ENCODE measurements around the gene MED8. TPM values are rescaled to one million over a fixed set of nuclear protein-coding genes. Genes with fewer than 3 reads are reported as not detected.

Gene MED8
- total and polyA plus RNA-seq, 10 of the 15 experiments (the other 5 are each of a cell fraction or from before 2014, with no cell fraction given), result 20.2 to 61.7 (median 39.5) TPM

DNA sequence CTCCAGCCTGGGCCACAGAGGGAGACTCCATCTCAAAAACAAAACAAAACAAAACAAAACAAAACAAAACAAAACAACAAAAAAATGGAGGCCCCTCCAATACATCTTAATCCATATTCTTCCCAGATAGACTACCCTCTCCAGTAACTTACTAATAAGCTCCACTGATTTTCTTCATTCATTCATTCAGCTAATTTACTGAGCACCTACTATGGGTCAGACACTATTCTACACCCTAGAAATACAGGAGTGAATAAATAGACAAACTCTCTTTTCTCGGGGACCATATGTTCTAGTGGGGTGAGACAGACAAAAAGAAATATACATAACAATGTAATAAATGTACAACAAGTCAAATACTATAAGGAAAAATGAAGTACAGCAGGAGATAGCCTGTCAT is 38.6 kb downstream of the MED8 start (continued):
- TF ChIP-seq, protein P1, sequence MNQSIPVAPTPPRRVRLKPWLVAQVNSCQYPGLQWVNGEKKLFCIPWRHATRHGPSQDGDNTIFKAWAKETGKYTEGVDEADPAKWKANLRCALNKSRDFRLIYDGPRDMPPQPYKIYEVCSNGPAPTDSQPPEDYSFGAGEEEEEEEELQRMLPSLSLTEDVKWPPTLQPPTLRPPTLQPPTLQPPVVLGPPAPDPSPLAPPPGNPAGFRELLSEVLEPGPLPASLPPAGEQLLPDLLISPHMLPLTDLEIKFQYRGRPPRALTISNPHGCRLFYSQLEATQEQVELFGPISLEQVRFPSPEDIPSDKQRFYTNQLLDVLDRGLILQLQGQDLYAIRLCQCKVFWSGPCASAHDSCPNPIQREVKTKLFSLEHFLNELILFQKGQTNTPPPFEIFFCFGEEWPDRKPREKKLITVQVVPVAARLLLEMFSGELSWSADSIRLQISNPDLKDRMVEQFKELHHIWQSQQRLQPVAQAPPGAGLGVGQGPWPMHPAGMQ (IDR thresholded peaks at IDR 0.05; ENCODE audit: borderline replicate concordance), result no peak
- no peak for TF ChIP-seq ZNF207 (IDR thresholded peaks at IDR 0.05; ENCODE audit: borderline replicate concordance)

DNA sequence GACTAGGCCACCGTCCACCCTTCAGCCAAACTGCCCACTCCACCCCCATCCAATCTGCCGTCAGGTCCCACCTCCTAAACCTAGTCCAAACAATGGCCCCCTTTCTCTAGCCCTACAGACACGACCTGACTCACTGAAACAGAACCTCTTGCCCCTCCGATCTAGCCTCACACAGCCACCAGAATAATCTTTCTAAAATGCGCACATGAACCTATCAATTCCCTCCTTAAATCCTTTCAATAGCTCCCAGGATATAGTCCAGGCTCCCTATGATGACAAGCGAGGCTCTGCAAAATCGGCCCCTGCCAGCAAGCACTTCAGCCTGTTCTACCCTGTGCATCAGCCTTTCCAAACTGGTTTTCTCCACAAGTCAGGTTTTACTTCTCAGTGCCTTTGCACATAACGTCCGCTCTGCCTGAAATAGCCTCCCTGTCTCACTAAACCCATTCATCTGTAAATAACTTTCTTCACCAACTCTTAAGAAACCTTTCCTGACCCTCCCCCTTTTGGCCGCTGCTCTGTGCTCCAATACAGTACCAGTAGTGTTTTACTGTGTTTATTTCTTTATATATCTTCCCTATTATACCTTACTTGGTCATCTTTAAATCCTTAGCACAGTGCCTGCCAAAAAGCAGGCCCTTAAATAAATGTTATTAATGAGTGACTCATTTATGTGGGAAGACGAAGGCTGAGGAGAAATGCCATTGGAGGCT is 39.9 kb downstream of the MED8 start:
- Histone ChIP-seq H3K27me3 (replicated peaks in 1 of 2; ENCODE audit: control insufficient read depth in 2 of 2, insufficient read depth in 2 of 2, low read length in 1 of 2) (no peaks in the 10 kb centered on the region), H3K36me3 (ENCODE audit: control insufficient read depth in 2 of 2, insufficient read depth in 2 of 2, low read length in 1 of 2) (no peaks in the 10 kb centered on the region), H3K9ac (ENCODE audit: control insufficient read depth, insufficient read depth, low read length) (peak overlapping the region; percentile 2; the same call in 1 of the 2 replicates), H3K4me2 (ENCODE audit: control insufficient read depth, insufficient read depth) (peak overlapping the region; percentile 60), H3K4me3 (no peak overlapping the region), H3K79me2 (ENCODE audit: control insufficient read depth, insufficient read depth, low read length) (no peaks in the 10 kb centered on the region), H2AFZ (ENCODE audit: control insufficient read depth, low read depth, low read length) (peak overlapping the region; percentile 29), H3K9me3 (replicated peaks; ENCODE audit: control insufficient read depth, insufficient read depth, low read length) (no peaks in the 10 kb centered on the region), H4K20me1 (ENCODE audit: control insufficient read depth, insufficient read depth) (no peaks in the 10 kb centered on the region), H3K4me1 (ENCODE audit: control insufficient read depth, insufficient read depth, low read length) (no peaks in the 10 kb centered on the region), H3K27ac (ENCODE audit: control insufficient read depth, insufficient read depth) (0 out of 2 replicates have a peak overlapping the region, but pooled peaks have one; percentile 58)
- ATAC-seq (no peak), DNase-seq (ENCODE audit: low read depth, low spot score) (no peak), FAIRE-seq (peak; percentile 41)
- BruUV-seq (replicated peaks), result no TSS peak
- intact Hi-C loops (cut with micrococcal nuclease; ENCODE audit: unreplicated experiment), result no loop called here
- WGBS (ENCODE audit: insufficient coverage, insufficient replicate concordance, low lambda C conversion rate, missing lambda C conversion rate), result 72% methylated on average over 10 of the region's 11 CpGs
- ChIA-PET RAD21 (ENCODE audit: unreplicated experiment) (no interaction called here), POLR2A (interaction anchor here (1.1 kb wide), 1 partner anchor 8 kb away, joined by 3 read pairs; no protein-coding TSS in a partner anchor), SMC1A (ENCODE audit: uncharacterized antibody, unreplicated experiment) (no interaction called here), CTCF (no interaction called here)
- in situ Hi-C loops (cut with MboI), result no loop called here
- TF ChIP-seq, protein P2, sequence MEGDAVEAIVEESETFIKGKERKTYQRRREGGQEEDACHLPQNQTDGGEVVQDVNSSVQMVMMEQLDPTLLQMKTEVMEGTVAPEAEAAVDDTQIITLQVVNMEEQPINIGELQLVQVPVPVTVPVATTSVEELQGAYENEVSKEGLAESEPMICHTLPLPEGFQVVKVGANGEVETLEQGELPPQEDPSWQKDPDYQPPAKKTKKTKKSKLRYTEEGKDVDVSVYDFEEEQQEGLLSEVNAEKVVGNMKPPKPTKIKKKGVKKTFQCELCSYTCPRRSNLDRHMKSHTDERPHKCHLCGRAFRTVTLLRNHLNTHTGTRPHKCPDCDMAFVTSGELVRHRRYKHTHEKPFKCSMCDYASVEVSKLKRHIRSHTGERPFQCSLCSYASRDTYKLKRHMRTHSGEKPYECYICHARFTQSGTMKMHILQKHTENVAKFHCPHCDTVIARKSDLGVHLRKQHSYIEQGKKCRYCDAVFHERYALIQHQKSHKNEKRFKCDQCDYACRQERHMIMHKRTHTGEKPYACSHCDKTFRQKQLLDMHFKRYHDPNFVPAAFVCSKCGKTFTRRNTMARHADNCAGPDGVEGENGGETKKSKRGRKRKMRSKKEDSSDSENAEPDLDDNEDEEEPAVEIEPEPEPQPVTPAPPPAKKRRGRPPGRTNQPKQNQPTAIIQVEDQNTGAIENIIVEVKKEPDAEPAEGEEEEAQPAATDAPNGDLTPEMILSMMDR (IDR thresholded peaks at IDR 0.05 in 2 of 3, conservative IDR thresholded peaks at IDR 0.05 in 1 of 3; ENCODE audit: control insufficient read depth in 2 of 3, extremely low read depth in 1 of 3, insufficient read depth in 1 of 3, low read depth in 3 of 3, low read length in 3 of 3), result no peak
- TF ChIP-seq ZNF217 (IDR thresholded peaks at IDR 0.05) (no peak), MYC (IDR thresholded peaks at IDR 0.05; ENCODE audit: insufficient read depth, insufficient read length, insufficient replicate concordance, low read length, severe bottlenecking) (no peak), SMAD1 (IDR thresholded peaks at IDR 0.05; ENCODE audit: low read depth, partially characterized antibody) (no peak), NR2F1 (conservative IDR thresholded peaks at IDR 0.05) (no peak), RFX5 (IDR thresholded peaks at IDR 0.05; ENCODE audit: low read depth, low read length) (no peak), CBX5 (IDR thresholded peaks at IDR 0.05; ENCODE audit: low read depth) (no peak)
- TF ChIP-seq, protein P3, sequence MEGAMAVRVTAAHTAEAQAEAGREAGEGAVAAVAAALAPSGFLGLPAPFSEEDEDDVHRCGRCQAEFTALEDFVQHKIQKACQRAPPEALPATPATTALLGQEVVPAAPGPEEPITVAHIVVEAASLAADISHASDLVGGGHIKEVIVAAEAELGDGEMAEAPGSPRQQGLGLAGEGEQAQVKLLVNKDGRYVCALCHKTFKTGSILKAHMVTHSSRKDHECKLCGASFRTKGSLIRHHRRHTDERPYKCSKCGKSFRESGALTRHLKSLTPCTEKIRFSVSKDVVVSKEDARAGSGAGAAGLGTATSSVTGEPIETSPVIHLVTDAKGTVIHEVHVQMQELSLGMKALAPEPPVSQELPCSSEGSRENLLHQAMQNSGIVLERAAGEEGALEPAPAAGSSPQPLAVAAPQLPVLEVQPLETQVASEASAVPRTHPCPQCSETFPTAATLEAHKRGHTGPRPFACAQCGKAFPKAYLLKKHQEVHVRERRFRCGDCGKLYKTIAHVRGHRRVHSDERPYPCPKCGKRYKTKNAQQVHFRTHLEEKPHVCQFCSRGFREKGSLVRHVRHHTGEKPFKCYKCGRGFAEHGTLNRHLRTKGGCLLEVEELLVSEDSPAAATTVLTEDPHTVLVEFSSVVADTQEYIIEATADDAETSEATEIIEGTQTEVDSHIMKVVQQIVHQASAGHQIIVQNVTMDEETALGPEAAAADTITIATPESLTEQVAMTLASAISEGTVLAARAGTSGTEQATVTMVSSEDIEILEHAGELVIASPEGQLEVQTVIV (IDR thresholded peaks at IDR 0.05; ENCODE audit: borderline replicate concordance, partially characterized antibody), result no peak
